ENCODE results near the gene IL17C.

- TF ChIP-seq CTCF (IDR thresholded peaks at IDR 0.05) (no peak), POLR2A (IDR thresholded peaks at IDR 0.05) (no peak)
These were observed 16.1 kb downstream of the IL17C start for GRCh38 chr16:88654363-88655052.
